HepG2 (cell line): ENCODE results near the gene ZSCAN20.

Source experiments
- EP300 ChIP-seq, 3 experiments: sonication (generic) in 1 of 3; formaldehyde crosslinking in 1 of 3; IDR thresholded peaks; 2 replicates each; pipeline versions ENCODE4 v1.5.1 to v1.6.1; 2011 to 2020; ENCODE audit warnings: low read depth in 2 of 3, low read length in 2 of 3, borderline replicate concordance in 1 of 3, improper control_type of control experiment in 1 of 3, mild to moderate bottlenecking in 1 of 3, missing genetic modification reagents in 1 of 3, moderate library complexity in 1 of 3
- ESRRA ChIP-seq: sonication (generic); formaldehyde crosslinking; IDR thresholded peaks from 2 replicates; pipeline ENCODE4 v1.5.1; 2020; ENCODE audit warnings: mild to moderate bottlenecking, low read depth, missing genetic modification reagents
- MYC ChIP-seq: sonication (generic); formaldehyde crosslinking; IDR thresholded peaks from 2 replicates; pipeline ENCODE4 v1.9.0; 2021; ENCODE audit warnings: missing genetic modification reagents, borderline replicate concordance
- POLR2A ChIP-seq, 2 experiments: IDR thresholded peaks; 2 replicates each; pipeline ENCODE4 v1.6.1; 2011; ENCODE audit warnings: low read depth in 2 of 2, low read length in 2 of 2, mild to moderate bottlenecking in 1 of 2, moderate library complexity in 1 of 2; ENCODE audit not compliant: insufficient read depth in 1 of 2
- ZFP82 ChIP-seq: sonication (generic); formaldehyde crosslinking; IDR thresholded peaks from 2 replicates; pipeline ENCODE4 v1.5.1; 2020; ENCODE audit warnings: mild to moderate bottlenecking, missing genetic modification reagents, borderline replicate concordance
- ZNF263 ChIP-seq: sonication (generic); formaldehyde crosslinking; IDR thresholded peaks from 2 replicates; pipeline ENCODE4 v1.4.0; 2020; ENCODE audit warnings: missing genetic modification reagents
- ZNF605 ChIP-seq: sonication (generic); formaldehyde crosslinking; IDR thresholded peaks from 2 replicates; pipeline ENCODE4 v1.8.0; 2022; ENCODE audit warnings: mild to moderate bottlenecking, missing genetic modification reagents
- TF ChIP-seq, protein P1 (sequence below): sonication (generic); formaldehyde crosslinking; IDR thresholded peaks from 2 replicates; pipeline ENCODE4 v1.9.0; 2021; ENCODE audit warnings: mild to moderate bottlenecking, missing genetic modification reagents
- TF ChIP-seq, protein P2 (sequence below): sonication (generic); formaldehyde crosslinking; IDR thresholded peaks from 2 replicates; pipeline ENCODE4 v1.4.0; 2020; ENCODE audit warnings: missing genetic modification reagents

DNA sequence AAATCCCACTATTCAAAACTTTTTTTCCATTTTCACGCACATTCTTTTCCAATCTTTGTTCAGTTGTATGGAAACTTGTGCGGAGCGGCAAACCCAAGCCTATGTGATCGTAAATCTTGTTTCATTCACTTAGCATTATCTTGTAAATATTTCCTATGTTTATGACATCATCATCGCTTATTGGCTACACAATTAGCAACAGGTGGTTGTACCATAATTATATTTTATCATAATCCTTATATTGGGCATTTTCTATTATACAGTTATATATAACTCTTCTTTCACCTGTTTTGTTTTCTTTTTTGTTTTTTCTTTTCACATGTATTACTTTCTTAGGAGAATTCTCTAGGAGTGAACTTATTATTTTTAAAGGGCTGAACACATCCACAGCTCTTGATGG lies 65.4 kb downstream of the ZSCAN20 start:
- TF ChIP-seq POLR2A (IDR thresholded peaks at IDR 0.05; ENCODE audit: insufficient read depth in 1 of 2, low read depth in 2 of 2, low read length in 2 of 2) (no peak), ZNF605 (CRISPR knock-in tag) (no peak), ZFP82 (CRISPR knock-in tag) (no peak), ESRRA (CRISPR knock-in tag) (no peak), MYC (CRISPR knock-in tag) (no peak), ZNF263 (CRISPR knock-in tag) (no peak), EP300 (IDR thresholded peaks at IDR 0.05; ENCODE audit: low read depth in 2 of 2, low read length in 2 of 2) (no peak), EP300 (CRISPR knock-in tag; IDR thresholded peaks at IDR 0.05; ENCODE audit: borderline replicate concordance) (no peak)
- TF ChIP-seq, protein P1, sequence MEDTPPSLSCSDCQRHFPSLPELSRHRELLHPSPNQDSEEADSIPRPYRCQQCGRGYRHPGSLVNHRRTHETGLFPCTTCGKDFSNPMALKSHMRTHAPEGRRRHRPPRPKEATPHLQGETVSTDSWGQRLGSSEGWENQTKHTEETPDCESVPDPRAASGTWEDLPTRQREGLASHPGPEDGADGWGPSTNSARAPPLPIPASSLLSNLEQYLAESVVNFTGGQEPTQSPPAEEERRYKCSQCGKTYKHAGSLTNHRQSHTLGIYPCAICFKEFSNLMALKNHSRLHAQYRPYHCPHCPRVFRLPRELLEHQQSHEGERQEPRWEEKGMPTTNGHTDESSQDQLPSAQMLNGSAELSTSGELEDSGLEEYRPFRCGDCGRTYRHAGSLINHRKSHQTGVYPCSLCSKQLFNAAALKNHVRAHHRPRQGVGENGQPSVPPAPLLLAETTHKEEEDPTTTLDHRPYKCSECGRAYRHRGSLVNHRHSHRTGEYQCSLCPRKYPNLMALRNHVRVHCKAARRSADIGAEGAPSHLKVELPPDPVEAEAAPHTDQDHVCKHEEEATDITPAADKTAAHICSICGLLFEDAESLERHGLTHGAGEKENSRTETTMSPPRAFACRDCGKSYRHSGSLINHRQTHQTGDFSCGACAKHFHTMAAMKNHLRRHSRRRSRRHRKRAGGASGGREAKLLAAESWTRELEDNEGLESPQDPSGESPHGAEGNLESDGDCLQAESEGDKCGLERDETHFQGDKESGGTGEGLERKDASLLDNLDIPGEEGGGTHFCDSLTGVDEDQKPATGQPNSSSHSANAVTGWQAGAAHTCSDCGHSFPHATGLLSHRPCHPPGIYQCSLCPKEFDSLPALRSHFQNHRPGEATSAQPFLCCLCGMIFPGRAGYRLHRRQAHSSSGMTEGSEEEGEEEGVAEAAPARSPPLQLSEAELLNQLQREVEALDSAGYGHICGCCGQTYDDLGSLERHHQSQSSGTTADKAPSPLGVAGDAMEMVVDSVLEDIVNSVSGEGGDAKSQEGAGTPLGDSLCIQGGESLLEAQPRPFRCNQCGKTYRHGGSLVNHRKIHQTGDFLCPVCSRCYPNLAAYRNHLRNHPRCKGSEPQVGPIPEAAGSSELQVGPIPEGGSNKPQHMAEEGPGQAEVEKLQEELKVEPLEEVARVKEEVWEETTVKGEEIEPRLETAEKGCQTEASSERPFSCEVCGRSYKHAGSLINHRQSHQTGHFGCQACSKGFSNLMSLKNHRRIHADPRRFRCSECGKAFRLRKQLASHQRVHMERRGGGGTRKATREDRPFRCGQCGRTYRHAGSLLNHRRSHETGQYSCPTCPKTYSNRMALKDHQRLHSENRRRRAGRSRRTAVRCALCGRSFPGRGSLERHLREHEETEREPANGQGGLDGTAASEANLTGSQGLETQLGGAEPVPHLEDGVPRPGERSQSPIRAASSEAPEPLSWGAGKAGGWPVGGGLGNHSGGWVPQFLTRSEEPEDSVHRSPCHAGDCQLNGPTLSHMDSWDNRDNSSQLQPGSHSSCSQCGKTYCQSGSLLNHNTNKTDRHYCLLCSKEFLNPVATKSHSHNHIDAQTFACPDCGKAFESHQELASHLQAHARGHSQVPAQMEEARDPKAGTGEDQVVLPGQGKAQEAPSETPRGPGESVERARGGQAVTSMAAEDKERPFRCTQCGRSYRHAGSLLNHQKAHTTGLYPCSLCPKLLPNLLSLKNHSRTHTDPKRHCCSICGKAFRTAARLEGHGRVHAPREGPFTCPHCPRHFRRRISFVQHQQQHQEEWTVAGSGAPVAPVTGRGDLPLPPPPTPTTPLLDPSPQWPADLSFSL = no peak
- TF ChIP-seq, protein P2, sequence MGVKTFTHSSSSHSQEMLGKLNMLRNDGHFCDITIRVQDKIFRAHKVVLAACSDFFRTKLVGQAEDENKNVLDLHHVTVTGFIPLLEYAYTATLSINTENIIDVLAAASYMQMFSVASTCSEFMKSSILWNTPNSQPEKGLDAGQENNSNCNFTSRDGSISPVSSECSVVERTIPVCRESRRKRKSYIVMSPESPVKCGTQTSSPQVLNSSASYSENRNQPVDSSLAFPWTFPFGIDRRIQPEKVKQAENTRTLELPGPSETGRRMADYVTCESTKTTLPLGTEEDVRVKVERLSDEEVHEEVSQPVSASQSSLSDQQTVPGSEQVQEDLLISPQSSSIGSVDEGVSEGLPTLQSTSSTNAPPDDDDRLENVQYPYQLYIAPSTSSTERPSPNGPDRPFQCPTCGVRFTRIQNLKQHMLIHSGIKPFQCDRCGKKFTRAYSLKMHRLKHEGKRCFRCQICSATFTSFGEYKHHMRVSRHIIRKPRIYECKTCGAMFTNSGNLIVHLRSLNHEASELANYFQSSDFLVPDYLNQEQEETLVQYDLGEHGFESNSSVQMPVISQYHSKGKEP (CRISPR knock-in tag) = no peak
